Common myeloid progenitor, CD34-positive (primary cell): ENCODE measurements around the gene BIVM.

Source experiments
- CTCF ChIA-PET: fragments of 350-600 bp; sonication (Branson Sonifier 250); formaldehyde crosslinking; loops from one replicate; lab custom pipeline; 2021; ENCODE audit warnings: antibody characterized with exemption; lab: Charles Lee
- POLR2A ChIA-PET: fragments of 350-600 bp; sonication (Branson Sonifier 250); formaldehyde crosslinking; loops from one replicate; lab custom pipeline; 2021; ENCODE audit warnings: antibody characterized with exemption; lab: Charles Lee
- DNase-seq, 3 donors: peaks; one replicate each; pipeline versions ENCODE4 v3.0.0 to v3.0.0-alpha.2; 2013
- H3K27ac ChIP-seq, 2 experiments: 1 replicate in 1 of 2; 2 replicates in 1 of 2; pipeline ENCODE4 v1.7.0; 2013; ENCODE audit warnings: inconsistent platforms in 2 of 2, low read length in 2 of 2, mild to moderate bottlenecking in 2 of 2, low read depth in 1 of 2, moderate library complexity in 1 of 2; ENCODE audit not compliant: severe bottlenecking in 2 of 2, insufficient read depth in 1 of 2, poor library complexity in 1 of 2
- H3K27me3 ChIP-seq, 5 experiments: replicated peaks in 2 of 5; 1 replicate in 3 of 5; 2 replicates in 2 of 5; pipeline versions ENCODE4 v1.6.1 to v1.7.0; 2013; ENCODE audit warnings: low read length in 4 of 5, mild to moderate bottlenecking in 2 of 5, moderate library complexity in 2 of 5, inconsistent platforms in 1 of 5; ENCODE audit not compliant: insufficient read depth in 5 of 5, control insufficient read depth in 4 of 5
- H3K36me3 ChIP-seq, 4 experiments: 1 replicate in 2 of 4; 2 replicates in 2 of 4; pipeline versions ENCODE4 v1.6.1 to v1.7.0; 2013; ENCODE audit warnings: low read length in 3 of 4, control low read depth in 1 of 4, mild to moderate bottlenecking in 1 of 4; ENCODE audit not compliant: control insufficient read depth in 4 of 4, insufficient read depth in 4 of 4
- H3K4me1 ChIP-seq, 4 experiments: 1 replicate in 3 of 4; 2 replicates in 1 of 4; pipeline versions ENCODE4 v1.6.1 to v1.7.1; 2013; ENCODE audit warnings: low read length in 3 of 4, mild to moderate bottlenecking in 3 of 4, control low read depth in 1 of 4, inconsistent platforms in 1 of 4, moderate library complexity in 1 of 4; ENCODE audit not compliant: control insufficient read depth in 4 of 4, insufficient read depth in 4 of 4; ENCODE audit errors: control extremely low read depth in 1 of 4
- H3K4me3 ChIP-seq, 7 experiments: 1 replicate in 4 of 7; 2 replicates in 3 of 7; pipeline versions ENCODE4 v1.5.1 to v1.7.0; 2013; ENCODE audit warnings: mild to moderate bottlenecking in 7 of 7, low read length in 6 of 7, moderate library complexity in 6 of 7, inconsistent platforms in 2 of 7, low read depth in 2 of 7, control low read depth in 1 of 7; ENCODE audit not compliant: insufficient read depth in 4 of 7, control insufficient read depth in 1 of 7; ENCODE audit errors: extremely low read depth in 1 of 7
- H3K9me3 ChIP-seq, 5 experiments: 1 replicate in 4 of 5; 2 replicates in 1 of 5; pipeline versions ENCODE4 v1.6.1 to v1.7.1; 2013; ENCODE audit warnings: low read length in 4 of 5, mild to moderate bottlenecking in 2 of 5, inconsistent platforms in 1 of 5, low read depth in 1 of 5, moderate library complexity in 1 of 5; ENCODE audit not compliant: control insufficient read depth in 4 of 5, insufficient read depth in 2 of 5; ENCODE audit errors: control extremely low read depth in 1 of 5
- WGBS: methylation state at CpG from one replicate; pipeline ENCODE4 v1.1.5; 2013; ENCODE audit not compliant: insufficient coverage; 5-methylcytosine and 5-hydroxymethylcytosine counted together

Gene BIVM

DNA sequence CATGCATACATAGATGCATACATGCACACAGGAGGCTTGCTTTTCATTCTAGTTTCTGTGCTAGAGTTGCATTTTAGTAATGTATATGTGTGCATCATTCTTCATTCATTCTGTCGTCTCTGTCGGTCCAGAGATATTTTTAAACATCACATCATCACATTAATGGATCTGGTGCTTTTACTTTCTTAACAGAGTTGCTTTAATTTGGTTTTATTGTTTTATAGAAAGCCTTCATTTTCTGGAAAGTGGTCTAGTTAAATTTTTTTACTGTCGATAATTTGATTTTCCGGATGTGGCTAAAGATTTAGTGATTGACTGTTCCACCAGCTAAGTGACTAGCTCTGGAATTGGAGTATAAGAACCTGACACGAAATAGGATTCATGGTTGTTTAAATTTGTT is 16.9 kb downstream of the BIVM start:
- POLR2A ChIA-PET = no interaction called here
- CTCF ChIA-PET = interaction anchor here (1.0 kb wide), 1 partner anchor 14 kb away, joined by 3 read pairs; no protein-coding TSS in a partner anchor
- peak overlapping the region in 1 of 2 experiments; percentile 4 for H3K27ac ChIP-seq
- H3K4me3 ChIP-seq = no peak overlapping the region
- no CpG with 5 or more reads among the region's 5 CpGs for WGBS
- H3K27me3 ChIP-seq = no peaks in the 10 kb centered on the region
- H3K4me1 ChIP-seq = peaks cover 0 to 6% (median 0%) of the 10 kb centered on the region in 4 experiments
- peaks cover 9 to 58% (median 29%) of the 10 kb centered on the region in 4 experiments for H3K36me3 ChIP-seq
- peaks cover 1 to 7% (median 4%) of the 10 kb centered on the region in 5 experiments for H3K9me3 ChIP-seq
- DNase-seq = no peak

DNA sequence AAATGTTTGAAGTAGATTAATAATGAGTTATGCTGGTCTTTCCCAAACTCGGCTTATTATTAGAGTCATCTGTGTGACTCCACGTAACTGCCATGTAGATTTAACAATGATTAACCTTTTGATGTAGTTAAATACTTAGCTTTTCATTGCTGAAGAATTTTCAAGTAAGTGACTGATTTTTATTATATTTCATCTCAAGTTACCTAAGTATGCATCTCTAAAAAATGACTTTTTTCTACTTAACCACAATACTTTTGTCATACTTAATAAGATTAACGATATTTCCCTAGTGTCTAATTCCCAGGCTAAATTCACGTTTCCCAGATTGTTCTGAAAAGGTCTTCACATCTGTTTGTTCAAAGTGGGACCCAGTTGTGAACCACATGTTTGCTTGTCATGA is 17.8 kb downstream of the BIVM start:
- Histone ChIP-seq H3K36me3 (peaks cover 9 to 57% (median 28%) of the 10 kb centered on the region in 4 experiments), H3K4me1 (peaks cover 0 to 6% (median 0%) of the 10 kb centered on the region in 4 experiments), H3K9me3 (peaks cover 0 to 3% (median 0%) of the 10 kb centered on the region in 5 experiments), H3K4me3 (no peak overlapping the region), H3K27me3 (no peaks in the 10 kb centered on the region), H3K27ac (no peak overlapping the region)
- 97% methylated on average over 3 of the region's 4 CpGs for WGBS
- CTCF ChIA-PET = no interaction called here
- POLR2A ChIA-PET = no interaction called here
- no peak for DNase-seq

DNA sequence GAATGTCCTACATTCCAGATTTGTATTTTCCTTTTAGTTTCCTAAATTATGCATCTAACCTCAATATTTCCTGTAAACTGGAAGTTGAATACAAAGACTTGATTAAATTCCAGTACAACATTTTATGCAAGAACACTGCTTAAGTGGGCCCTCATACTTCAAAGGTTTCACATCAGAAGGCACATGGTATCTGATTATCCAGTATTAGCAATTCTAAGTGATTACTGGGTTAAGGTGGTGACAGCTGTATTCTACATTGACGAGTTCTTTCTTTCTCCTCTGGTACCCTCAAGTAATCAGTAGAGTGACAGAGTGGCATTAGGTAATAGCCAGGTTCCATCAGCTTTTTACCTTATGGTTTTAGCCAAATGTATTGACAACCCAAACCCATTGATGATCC is 18.3 kb downstream of the BIVM start:
- DNase-seq = no peak
- Histone ChIP-seq H3K4me3 (no peak overlapping the region), H3K36me3 (peaks cover 14 to 59% (median 33%) of the 10 kb centered on the region in 4 experiments), H3K9me3 (no peaks in the 10 kb centered on the region), H3K27ac (no peak overlapping the region), H3K27me3 (no peaks in the 10 kb centered on the region), H3K4me1 (peaks cover 0 to 6% (median 0%) of the 10 kb centered on the region in 4 experiments)
- no CpG with 5 or more reads among the region's 1 CpG for WGBS
- ChIA-PET POLR2A (no interaction called here), CTCF (interaction anchor here (0.6 kb wide), 1 partner anchor 47 kb away, joined by 4 read pairs; no protein-coding TSS in a partner anchor)

DNA sequence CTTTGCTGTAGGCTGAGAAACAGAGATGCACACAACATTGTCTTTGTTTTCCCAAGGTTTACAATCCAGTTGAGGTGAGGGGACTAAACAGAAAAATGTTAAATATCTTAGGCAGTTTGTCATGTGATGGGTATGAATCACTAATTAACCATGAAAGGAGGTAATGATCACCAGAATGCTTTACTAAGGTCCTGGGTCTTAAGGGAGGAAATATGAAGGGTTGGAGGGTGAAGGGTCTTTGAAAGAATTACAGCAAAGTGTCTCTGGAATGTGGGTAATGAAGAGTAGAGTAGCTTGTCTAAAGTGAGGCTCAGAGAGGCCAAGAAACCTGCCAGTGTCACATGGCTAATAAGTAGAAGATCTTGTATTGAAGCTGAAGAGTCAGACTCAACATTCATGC is 19.0 kb downstream of the BIVM start:
- Histone ChIP-seq H3K4me3 (no peak overlapping the region), H3K4me1 (peaks cover 0 to under 1% (median 0%) of the 10 kb centered on the region in 4 experiments), H3K27ac (no peak overlapping the region), H3K36me3 (peaks cover 15 to 66% (median 36%) of the 10 kb centered on the region in 4 experiments), H3K27me3 (no peaks in the 10 kb centered on the region), H3K9me3 (peaks cover 0 to 3% (median 0%) of the 10 kb centered on the region in 5 experiments)
- POLR2A ChIA-PET = no interaction called here
- CTCF ChIA-PET = interaction anchor here (1.0 kb wide), 1 partner anchor 238 kb away, joined by 3 read pairs; no protein-coding TSS in a partner anchor
- no peak for DNase-seq

DNA sequence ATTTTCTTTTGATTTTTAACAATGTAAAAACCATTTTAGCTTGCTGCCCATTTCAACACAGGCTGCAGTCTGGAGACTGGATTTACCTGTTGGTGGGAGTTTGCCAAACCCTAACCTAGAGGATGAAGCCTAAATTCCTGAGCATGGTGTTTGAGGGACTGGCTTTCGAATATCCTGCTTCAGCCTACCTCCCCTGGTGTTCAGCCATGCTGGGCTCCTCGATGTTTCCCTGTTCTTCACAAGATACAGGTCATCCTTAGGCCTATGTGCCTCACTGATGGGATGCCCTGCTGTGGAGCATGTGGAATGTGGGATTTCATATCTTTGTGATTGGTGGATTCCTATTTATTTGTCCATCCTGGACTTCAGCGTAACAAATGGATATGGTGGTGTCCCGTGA is 26.5 kb downstream of the BIVM start:
- no peak for DNase-seq
- POLR2A ChIA-PET = interaction anchor here (0.6 kb wide), 1 partner anchor 60 kb away, joined by 3 read pairs; no protein-coding TSS in a partner anchor
- CTCF ChIA-PET = interaction anchor here (1.9 kb wide), 1 partner anchor 12 kb away, joined by 5 read pairs; no protein-coding TSS in a partner anchor
- Histone ChIP-seq H3K36me3 (peaks cover 31 to 69% (median 53%) of the 10 kb centered on the region in 4 experiments), H3K4me3 (no peak overlapping the region), H3K4me1 (no peaks in the 10 kb centered on the region), H3K27ac (no peak overlapping the region), H3K27me3 (no peaks in the 10 kb centered on the region), H3K9me3 (peaks cover 0 to 8% (median 0%) of the 10 kb centered on the region in 5 experiments)
- 100% methylated on average over 4 of the region's 4 CpGs for WGBS

DNA sequence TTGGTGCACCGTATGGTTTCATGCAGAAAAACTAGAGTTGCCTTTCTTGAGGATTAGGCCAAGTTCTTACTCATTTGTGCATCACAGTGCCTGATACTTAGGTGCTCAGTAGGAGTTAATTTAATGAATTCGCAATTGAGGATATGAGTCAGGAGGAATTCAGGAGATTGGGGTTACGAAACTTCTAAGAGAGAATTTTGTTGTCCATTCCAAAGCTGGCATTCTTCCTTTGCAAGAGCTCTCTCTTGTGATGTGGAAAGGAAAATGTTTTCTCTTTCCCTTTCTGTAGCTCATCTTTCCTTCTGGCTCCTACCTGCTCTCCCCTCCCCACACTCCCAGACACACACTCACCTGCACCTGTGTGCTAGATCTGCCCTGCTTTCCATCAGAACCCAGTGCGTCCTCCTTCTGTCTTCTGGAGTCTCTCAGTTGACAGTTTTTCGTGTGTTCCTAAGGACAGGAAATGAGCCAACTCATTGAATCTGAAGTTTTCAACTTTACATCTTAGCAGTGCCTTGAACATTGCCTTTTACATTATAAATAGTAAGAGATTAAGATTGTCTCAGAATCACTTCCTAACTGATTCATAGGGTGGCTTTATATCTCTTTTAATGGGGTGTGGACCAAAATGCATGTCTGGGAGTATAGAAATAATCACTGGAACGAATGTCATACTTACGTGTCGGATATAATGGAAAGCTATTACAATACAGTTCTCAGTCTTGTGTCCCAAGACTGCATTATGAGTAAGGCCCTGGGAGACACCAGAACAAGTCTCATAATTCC is 27.2 kb downstream of the BIVM start:
- Histone ChIP-seq H3K9me3 (peaks cover 0 to 8% (median 0%) of the 10 kb centered on the region in 5 experiments), H3K27ac (no peak overlapping the region), H3K36me3 (peaks cover 30 to 68% (median 50%) of the 10 kb centered on the region in 4 experiments)

DNA sequence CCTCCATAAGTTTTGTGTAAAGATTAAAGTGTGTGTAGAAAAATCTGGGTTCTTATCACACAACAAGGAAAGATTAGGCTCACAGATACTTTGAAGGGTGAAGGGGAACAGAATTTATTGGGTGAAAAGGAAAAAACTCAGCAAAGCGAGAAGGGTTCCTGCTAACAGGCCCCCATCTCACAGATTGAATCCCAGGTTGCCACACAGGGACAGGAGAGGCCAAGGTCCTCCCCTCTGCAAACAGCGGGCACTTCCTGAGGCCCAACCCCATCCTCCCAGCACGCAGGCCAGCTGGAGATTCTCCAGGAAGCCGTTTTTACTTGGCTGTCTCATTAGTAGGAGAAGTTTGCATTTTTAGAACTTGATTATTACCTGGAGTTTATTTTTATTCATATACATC is 31.7 kb downstream of the BIVM start:
- H3K4me3 ChIP-seq = no peak overlapping the region
- H3K4me1 ChIP-seq = no peaks in the 10 kb centered on the region
- no peak for DNase-seq
- ChIA-PET CTCF (interaction anchor here (0.8 to 1.6 kb wide), 3 partner anchors 12 to 29 kb away, joined by 3 to 6 read pairs (median 5); partner anchors contain the start of gene ERCC5), POLR2A (no interaction called here)
- H3K27me3 ChIP-seq = no peaks in the 10 kb centered on the region
- H3K36me3 ChIP-seq = peaks cover 17 to 52% (median 38%) of the 10 kb centered on the region in 4 experiments
- 100% methylated on average over 1 of the region's 4 CpGs for WGBS
- no peaks in the 10 kb centered on the region for H3K9me3 ChIP-seq
- no peak overlapping the region for H3K27ac ChIP-seq

More for the DNA sequence above, 27.2 kb downstream of the BIVM start:
- H3K4me3 ChIP-seq = no peak overlapping the region
- no peaks in the 10 kb centered on the region for H3K4me1 ChIP-seq
- ChIA-PET CTCF (interaction anchor here (1.9 kb wide), 1 partner anchor 13 kb away, joined by 5 read pairs; no protein-coding TSS in a partner anchor), POLR2A (interaction anchor here (0.6 kb wide), 1 partner anchor 59 kb away, joined by 3 read pairs; no protein-coding TSS in a partner anchor)
- no peaks in the 10 kb centered on the region for H3K27me3 ChIP-seq
- no peak for DNase-seq
- WGBS = 94% methylated on average over 6 of the region's 8 CpGs
